Activated T-cell treated with anti-CD3 and anti-CD28 coated beads for 48 hours (primary cell): ENCODE data around the gene SLC35F3.
"Not testable (repeated sequence)": the region's sequence is repeated elsewhere in the genome, so short reads cannot be mapped to it uniquely, and the experiment has no call there.

Source experiments
- DNase-seq: peaks from one replicate; pipeline ENCODE4 v3.0.0-alpha.2; 2020; ENCODE audit warnings: low read depth

Gene SLC35F3

DNA sequence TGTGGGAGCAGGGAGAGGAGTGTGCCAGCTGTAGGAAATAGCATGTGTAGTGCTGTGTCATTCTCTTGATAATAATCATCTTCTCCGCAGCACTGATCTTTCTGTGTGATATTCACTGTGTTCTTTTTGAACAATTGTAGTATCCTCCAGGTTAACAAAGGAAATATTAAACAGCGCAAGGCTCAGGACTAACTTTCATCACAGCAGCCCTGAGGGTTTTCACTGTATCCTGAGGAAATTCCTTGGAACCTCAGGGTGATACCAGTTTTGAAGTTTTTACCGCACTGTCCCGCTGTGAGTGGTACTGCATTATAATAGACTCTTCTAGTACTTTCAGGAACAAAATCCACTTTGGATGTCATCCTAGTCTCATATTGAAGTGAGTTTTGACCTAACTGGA, 240.4 kb downstream of the SLC35F3 start:
- no peak for DNase-seq

DNA sequence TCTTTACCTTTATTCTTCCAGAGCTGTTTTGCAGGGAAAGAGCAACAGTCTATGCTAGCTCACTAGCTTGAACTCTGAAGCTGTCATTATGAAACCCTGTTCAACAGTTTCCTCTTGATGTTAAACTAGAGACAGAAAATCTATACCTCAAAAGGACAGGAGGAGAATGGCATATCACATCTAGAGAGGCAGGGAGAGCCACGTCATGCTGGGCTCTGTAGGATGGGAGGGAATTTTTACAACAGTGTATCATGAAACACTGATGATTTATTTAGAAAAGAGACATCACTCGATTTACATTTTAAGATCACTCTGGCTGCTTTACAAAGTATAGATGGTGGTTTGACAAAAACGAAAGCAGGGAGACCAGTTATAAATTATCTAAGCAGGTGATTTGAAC, 243.9 kb downstream of the SLC35F3 start:
- no peak for DNase-seq

- no peak for DNase-seq
Observed at GRCh38 chr1:234148816-234149215, 244.3 kb downstream of the SLC35F3 start.

DNA sequence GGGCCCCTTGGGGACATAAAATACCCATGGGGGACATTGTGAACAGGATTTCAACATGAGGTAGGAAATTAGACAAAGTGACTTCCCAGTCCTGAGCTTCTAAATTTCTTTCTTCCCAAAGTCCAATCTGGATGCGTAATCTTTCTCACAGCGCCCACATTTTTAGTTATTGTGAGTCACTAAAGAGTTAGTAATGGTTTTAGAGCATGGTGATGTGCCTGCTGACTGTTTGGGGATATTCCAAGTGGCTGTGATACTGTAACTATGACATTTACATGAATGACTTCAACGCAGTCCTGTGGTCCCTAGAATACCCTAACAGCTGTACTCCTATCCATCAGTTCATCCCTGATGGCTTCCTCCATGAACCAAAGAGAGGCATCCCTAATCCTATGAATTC, 244.7 kb downstream of the SLC35F3 start:
- DNase-seq = no peak

GRCh38 chr1:234150892-234151291, 246.4 kb downstream of the SLC35F3 start:
- no peak for DNase-seq

GRCh38 chr1:234152344-234152743, 247.9 kb downstream of the SLC35F3 start:
- DNase-seq = not testable (repeated sequence)

- DNase-seq = no peak
Observed at GRCh38 chr1:234154320-234155251, 250.1 kb downstream of the SLC35F3 start.

GRCh38 chr1:234162661-234163060, 258.2 kb downstream of the SLC35F3 start:
- no peak for DNase-seq

DNA sequence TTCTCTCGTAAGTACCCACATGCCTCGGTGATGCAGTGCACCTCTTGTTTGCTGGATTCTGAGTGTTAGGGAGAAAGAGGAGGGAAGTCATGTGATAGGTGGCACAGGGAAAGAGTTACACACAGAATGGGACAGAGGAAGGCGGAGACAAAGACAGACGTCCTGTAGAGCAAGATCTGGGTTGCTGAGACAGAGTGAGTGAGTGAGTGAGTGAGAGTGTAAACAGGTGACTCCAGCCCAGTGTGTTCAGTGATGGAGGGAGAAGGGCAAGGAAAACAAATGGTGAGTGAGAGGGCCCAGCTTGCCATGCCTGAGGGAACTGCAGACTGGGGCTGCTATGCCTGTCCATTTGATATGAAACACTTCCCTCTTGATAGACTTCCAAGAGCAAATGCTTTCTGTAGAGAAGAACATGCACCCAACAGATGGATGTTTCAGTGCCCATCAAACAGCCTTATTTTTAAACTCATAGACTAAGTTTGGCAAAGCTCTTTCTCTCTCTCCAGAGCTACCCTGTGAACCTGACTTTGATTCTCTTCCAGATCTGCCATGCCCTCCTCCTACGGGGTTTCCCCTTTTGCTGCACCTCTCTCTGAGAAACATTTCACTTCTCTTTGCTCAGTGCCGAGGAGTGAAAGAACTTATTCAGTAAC, 258.9 kb downstream of the SLC35F3 start:
- no peak for DNase-seq

- DNase-seq = no peak
Observed at GRCh38 chr1:234164098-234164709, 259.7 kb downstream of the SLC35F3 start.

DNA sequence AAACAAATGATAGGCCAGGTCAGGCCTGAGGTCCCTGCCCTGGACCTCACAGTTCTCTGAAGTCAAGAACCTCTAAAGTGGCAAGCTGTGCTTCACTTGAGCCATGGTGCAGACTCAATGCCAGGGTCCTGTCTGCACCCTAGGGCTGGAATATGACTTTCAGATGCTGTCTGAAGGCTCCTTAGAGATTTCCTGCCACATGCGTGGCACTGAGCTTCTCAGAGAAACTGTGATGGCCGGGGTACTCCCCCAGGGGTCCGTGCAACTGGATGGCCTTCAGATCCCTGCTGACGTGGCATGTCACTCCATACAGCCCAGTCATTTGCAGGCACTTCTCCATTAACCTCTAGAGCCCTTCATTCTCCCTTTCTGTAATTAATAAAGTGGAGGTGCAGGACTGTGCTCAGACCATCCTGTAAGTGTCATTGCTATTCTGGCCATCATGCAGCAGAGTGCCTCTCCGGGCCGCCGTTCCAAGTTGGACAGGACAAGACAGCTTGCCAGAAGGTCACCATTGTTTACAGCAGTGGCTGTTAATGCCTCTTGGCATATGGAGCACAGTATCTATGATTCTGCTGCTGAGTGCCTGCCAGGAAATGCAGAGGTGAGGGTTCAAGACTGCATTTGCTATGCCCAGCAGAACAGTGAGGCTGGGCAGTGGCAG, 263.7 kb downstream of the SLC35F3 start:
- no peak for DNase-seq

DNA sequence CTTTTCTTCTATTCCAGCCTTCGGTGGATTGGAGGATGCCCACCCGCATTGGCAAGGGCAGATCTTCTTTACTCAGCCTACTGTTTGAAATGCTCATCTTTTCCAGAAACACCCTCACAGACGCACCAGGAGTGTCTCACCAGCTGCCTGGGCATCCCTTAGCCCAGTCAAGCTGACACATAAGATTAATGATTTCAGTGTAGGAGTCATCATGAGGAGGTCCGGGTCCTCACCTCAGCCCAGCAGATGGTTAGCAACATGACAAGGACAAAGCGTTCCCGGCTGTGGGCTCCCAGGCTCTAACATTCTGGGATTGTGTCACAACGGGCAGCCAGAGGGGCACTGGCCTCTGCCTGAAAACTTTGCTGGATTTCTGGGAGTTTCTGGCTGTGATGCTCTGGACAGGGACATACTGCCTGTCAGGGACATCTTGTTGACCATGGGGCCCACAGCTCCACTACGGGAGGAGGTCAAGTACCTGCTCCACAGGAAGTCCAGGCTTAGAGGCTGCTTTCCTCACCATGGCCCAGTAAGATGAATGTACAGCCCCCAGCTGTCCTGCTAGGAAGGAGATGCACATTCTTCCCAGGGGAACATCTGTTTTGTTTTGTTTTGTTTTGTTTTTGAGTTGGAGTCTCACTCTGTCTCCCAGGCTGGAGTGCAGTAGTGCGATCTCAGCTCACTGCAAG, 264.8 kb downstream of the SLC35F3 start:
- DNase-seq = no peak

GRCh38 chr1:234170067-234170466, 265.6 kb downstream of the SLC35F3 start:
- no peak for DNase-seq

GRCh38 chr1:234170622-234171021, 266.1 kb downstream of the SLC35F3 start:
- no peak for DNase-seq

- DNase-seq = no peak
Observed at GRCh38 chr1:234173968-234174367, 269.5 kb downstream of the SLC35F3 start.

DNA sequence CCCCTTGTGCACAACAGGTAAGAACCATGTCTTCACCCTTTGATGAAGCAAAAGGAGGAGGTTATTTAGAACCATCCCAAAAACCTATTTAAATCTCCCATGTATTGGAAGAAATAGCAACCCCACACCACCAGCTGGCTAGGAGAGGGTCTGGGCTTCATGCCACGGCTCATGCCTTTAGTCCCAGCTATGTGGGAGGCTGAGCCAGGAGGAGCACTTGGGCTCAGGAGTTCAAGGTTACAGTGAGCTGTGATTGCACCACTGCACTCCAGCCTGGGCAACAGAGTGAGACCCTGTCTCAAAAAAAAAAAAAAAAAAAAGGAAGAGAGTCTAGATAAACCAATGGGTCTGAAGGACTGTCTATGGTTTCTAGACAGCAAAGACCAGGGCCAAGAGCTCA, 270.9 kb downstream of the SLC35F3 start:
- DNase-seq = no peak

- no peak for DNase-seq
Observed at GRCh38 chr1:234176000-234176399, 271.5 kb downstream of the SLC35F3 start.

DNA sequence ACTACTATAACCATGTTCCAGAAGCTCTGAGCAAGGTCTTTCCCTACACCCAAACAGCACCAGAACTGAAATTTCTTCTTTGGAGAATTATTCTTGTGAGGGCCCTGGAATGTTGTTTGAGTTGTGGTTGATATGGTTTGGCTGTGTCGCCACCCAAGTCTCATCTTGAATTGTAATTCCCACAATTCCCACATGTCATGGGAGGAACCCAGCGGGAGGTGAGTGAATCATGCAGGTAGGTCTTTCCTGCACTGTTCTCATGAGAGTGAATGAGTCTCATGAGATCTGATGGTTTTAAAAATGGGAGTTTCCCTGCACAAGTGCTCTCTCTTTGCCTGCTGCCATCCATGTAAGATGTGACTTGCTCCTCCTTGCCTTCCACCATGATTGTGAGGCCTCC, 272.4 kb downstream of the SLC35F3 start:
- DNase-seq = not testable (repeated sequence)

DNA sequence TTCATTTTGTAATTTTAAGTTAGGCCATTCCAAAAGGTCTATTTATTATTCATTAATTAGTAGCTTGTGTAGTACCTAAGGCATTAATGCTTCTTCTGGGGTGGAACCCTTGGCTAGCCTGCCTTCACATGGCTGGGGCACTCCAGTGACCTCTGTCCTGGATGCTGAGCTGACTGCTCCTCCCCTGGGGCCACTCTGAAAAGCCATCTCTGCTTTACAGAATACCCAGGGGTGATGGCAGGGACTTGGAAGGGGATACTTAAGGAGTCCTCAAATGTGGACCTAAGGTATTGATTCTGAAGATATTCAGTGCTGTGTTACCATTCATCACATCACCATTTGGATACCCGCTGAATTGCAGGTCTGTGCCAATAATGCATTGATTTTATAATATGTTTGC, 281.0 kb downstream of the SLC35F3 start:
- DNase-seq = no peak

GRCh38 chr1:234186037-234186688, 281.7 kb downstream of the SLC35F3 start:
- peak; percentile 15 for DNase-seq

DNA sequence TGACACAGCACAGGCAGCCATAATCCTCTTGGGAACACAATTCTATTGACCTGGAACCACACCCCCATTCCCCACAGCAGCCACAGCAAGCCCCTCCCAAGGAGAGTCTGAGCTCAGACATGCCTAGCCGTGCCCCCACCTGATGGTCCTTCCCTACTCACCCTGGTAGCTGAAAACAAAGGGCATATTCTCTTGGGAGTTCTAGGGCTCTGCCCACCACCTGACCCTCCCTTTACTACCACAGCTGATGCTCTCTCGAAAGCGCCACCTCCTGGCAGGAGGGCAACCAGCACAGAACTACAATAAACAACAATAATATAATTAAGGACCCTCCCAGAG, 283.9 kb downstream of the SLC35F3 start:
- no peak for DNase-seq
